HUES64 (cell line): ENCODE data around the gene TMEM100.

Source experiments
- H3K27ac ChIP-seq: 2 replicates; pipeline ENCODE4 v1.7.0; 2013; ENCODE audit warnings: low read depth, low read length, inconsistent platforms
- H3K27me3 ChIP-seq: 2 replicates; pipeline ENCODE4 v1.6.1; 2013; ENCODE audit warnings: mild to moderate bottlenecking, low read length; ENCODE audit not compliant: insufficient read depth
- H3K36me3 ChIP-seq: 2 replicates; pipeline ENCODE4 v1.6.1; 2013; ENCODE audit warnings: mild to moderate bottlenecking, low read length; ENCODE audit not compliant: insufficient read depth
- H3K4me1 ChIP-seq: 2 replicates; pipeline ENCODE4 v1.6.1; 2013; ENCODE audit warnings: mild to moderate bottlenecking, low read length, moderate library complexity; ENCODE audit not compliant: insufficient read depth
- H3K4me3 ChIP-seq: 2 replicates; pipeline ENCODE4 v1.5.1; 2013; ENCODE audit warnings: mild to moderate bottlenecking, low read length, moderate library complexity
- H3K9ac ChIP-seq: 2 replicates; pipeline ENCODE4 v1.6.1; 2013; ENCODE audit warnings: mild to moderate bottlenecking, low read depth, low read length
- H3K9me3 ChIP-seq: 2 replicates; pipeline ENCODE4 v1.6.1; 2013; ENCODE audit warnings: low read depth, low read length; ENCODE audit not compliant: insufficient read depth
- WGBS: fragments of 150-250, 120-280 bp; methylation state at CpG from one replicate; pipeline ENCODE4 v1.1.7; 2013; ENCODE audit warnings: missing lambda C conversion rate; 5-methylcytosine and 5-hydroxymethylcytosine counted together

The TMEM100 gene

GRCh38 chr17:55758171-55758570 is 35.5 kb upstream of the TMEM100 start:
- no peaks in the 10 kb centered on the region for H3K4me1 ChIP-seq
- H3K27ac ChIP-seq: no peak overlapping the region

GRCh38 chr17:55757659-55758058 is 35.0 kb upstream of the TMEM100 start:
- H3K9ac ChIP-seq: no peak overlapping the region
- H3K27me3 ChIP-seq: no peaks in the 10 kb centered on the region
- no peak overlapping the region for H3K27ac ChIP-seq
- no peaks in the 10 kb centered on the region for H3K9me3 ChIP-seq
- no peak overlapping the region for H3K4me3 ChIP-seq
- H3K36me3 ChIP-seq: no peaks in the 10 kb centered on the region
- WGBS: 95% methylated on average over 1 of the region's 1 CpG
- H3K4me1 ChIP-seq: no peaks in the 10 kb centered on the region

More at GRCh38 chr17:55758171-55758570, 35.5 kb upstream of the TMEM100 start:
- Histone ChIP-seq H3K9me3 (no peaks in the 10 kb centered on the region), H3K4me3 (no peak overlapping the region), H3K9ac (no peak overlapping the region), H3K27me3 (no peaks in the 10 kb centered on the region), H3K36me3 (no peaks in the 10 kb centered on the region)

- no peak overlapping the region for H3K4me3 ChIP-seq
- no peaks in the 10 kb centered on the region for H3K9me3 ChIP-seq
- peaks cover 5% of the 10 kb centered on the region; the same call in 1 of the 2 replicates for H3K4me1 ChIP-seq
- no peak overlapping the region for H3K27ac ChIP-seq
- no peaks in the 10 kb centered on the region for H3K36me3 ChIP-seq
- H3K27me3 ChIP-seq: no peaks in the 10 kb centered on the region
- 100% methylated on average over 2 of the region's 2 CpGs for WGBS
- H3K9ac ChIP-seq: no peak overlapping the region
Measured at GRCh38 chr17:55756689-55757088, 34.0 kb upstream of the TMEM100 start.

GRCh38 chr17:55751720-55752250 is 29.1 kb upstream of the TMEM100 start:
- Histone ChIP-seq H3K27me3 (no peaks in the 10 kb centered on the region), H3K4me3 (peak overlapping the region; percentile 77), H3K4me1 (peaks cover 7% of the 10 kb centered on the region; the same call in 1 of the 2 replicates), H3K9me3 (no peaks in the 10 kb centered on the region), H3K27ac (no peak overlapping the region), H3K36me3 (no peaks in the 10 kb centered on the region), H3K9ac (no peak overlapping the region)
- 68% methylated on average over 4 of the region's 4 CpGs for WGBS

GRCh38 chr17:55750750-55751657 is 28.3 kb upstream of the TMEM100 start, which contains the start of gene PCTP:
PCTP (plus strand) TSS chr17:55751051; CDS start chr17:55751104, 53 bp downstream.
- peak within 1 kb of the TSS; percentile 77 for H3K4me3 ChIP-seq
- peak within 1 kb of the TSS; percentile 81 for H3K9ac ChIP-seq
- peaks cover 7% of the 10 kb centered on the region; the same call in 1 of the 2 replicates for H3K4me1 ChIP-seq
- H3K36me3 ChIP-seq: no peaks in the 10 kb centered on the region
- peak within 1 kb of the TSS; percentile 83 for H3K27ac ChIP-seq
- no peaks in the 10 kb centered on the region for H3K27me3 ChIP-seq
- no peaks in the 10 kb centered on the region for H3K9me3 ChIP-seq
- under 1% methylated on average over 53 of the region's 53 CpGs for WGBS

GRCh38 chr17:55749985-55750384 is 27.3 kb upstream of the TMEM100 start:
- no peak overlapping the region for H3K27ac ChIP-seq
- H3K9ac ChIP-seq: no peak overlapping the region
- no peak overlapping the region for H3K4me3 ChIP-seq
- WGBS: 92% methylated on average over 4 of the region's 4 CpGs
- no peaks in the 10 kb centered on the region for H3K9me3 ChIP-seq
- no peaks in the 10 kb centered on the region for H3K36me3 ChIP-seq
- no peaks in the 10 kb centered on the region for H3K27me3 ChIP-seq
- H3K4me1 ChIP-seq: peaks cover 7% of the 10 kb centered on the region; the same call in 1 of the 2 replicates

- Histone ChIP-seq H3K27ac (no peak overlapping the region), H3K4me1 (peaks cover 7% of the 10 kb centered on the region; the same call in 1 of the 2 replicates), H3K27me3 (no peaks in the 10 kb centered on the region), H3K4me3 (no peak overlapping the region), H3K9me3 (no peaks in the 10 kb centered on the region), H3K9ac (no peak overlapping the region), H3K36me3 (no peaks in the 10 kb centered on the region)
- 100% methylated on average over 1 of the region's 1 CpG for WGBS
Measured at GRCh38 chr17:55748841-55749240, 26.2 kb upstream of the TMEM100 start.

GRCh38 chr17:55747209-55747608 is 24.5 kb upstream of the TMEM100 start:
- 45% methylated on average over 2 of the region's 3 CpGs for WGBS
- H3K9me3 ChIP-seq: no peaks in the 10 kb centered on the region
- no peak overlapping the region for H3K27ac ChIP-seq
- no peaks in the 10 kb centered on the region for H3K27me3 ChIP-seq
- H3K4me1 ChIP-seq: peaks cover 7% of the 10 kb centered on the region; the same call in 1 of the 2 replicates
- no peaks in the 10 kb centered on the region for H3K36me3 ChIP-seq
- H3K4me3 ChIP-seq: no peak overlapping the region
- H3K9ac ChIP-seq: no peak overlapping the region

- H3K4me3 ChIP-seq: no peak overlapping the region
Measured at GRCh38 chr17:55746466-55746865, 23.8 kb upstream of the TMEM100 start.

GRCh38 chr17:55745258-55745657 is 22.6 kb upstream of the TMEM100 start:
- Histone ChIP-seq H3K9ac (no peak overlapping the region), H3K9me3 (no peaks in the 10 kb centered on the region), H3K27me3 (no peaks in the 10 kb centered on the region), H3K4me3 (no peak overlapping the region), H3K27ac (no peak overlapping the region), H3K4me1 (no peaks in the 10 kb centered on the region), H3K36me3 (no peaks in the 10 kb centered on the region)
- WGBS: no CpG with 5 or more reads among the region's 1 CpG

More at GRCh38 chr17:55746466-55746865, 23.8 kb upstream of the TMEM100 start:
- H3K4me1 ChIP-seq: no peaks in the 10 kb centered on the region
- no peaks in the 10 kb centered on the region for H3K27me3 ChIP-seq
- no peaks in the 10 kb centered on the region for H3K9me3 ChIP-seq
- H3K36me3 ChIP-seq: no peaks in the 10 kb centered on the region
- no peak overlapping the region for H3K9ac ChIP-seq
- no CpG with 5 or more reads among the region's 1 CpG for WGBS
- no peak overlapping the region for H3K27ac ChIP-seq

GRCh38 chr17:55743103-55743679 is 20.5 kb upstream of the TMEM100 start:
- WGBS: 89% methylated on average over 3 of the region's 3 CpGs
- no peak overlapping the region for H3K9ac ChIP-seq
- H3K4me3 ChIP-seq: no peak overlapping the region
- H3K4me1 ChIP-seq: no peaks in the 10 kb centered on the region
- no peaks in the 10 kb centered on the region for H3K9me3 ChIP-seq
- H3K27me3 ChIP-seq: no peaks in the 10 kb centered on the region
- no peak overlapping the region for H3K27ac ChIP-seq
- H3K36me3 ChIP-seq: no peaks in the 10 kb centered on the region
